A549 (cell line): ENCODE data around the gene JMJD8. TPM values are rescaled to one million over a fixed set of nuclear protein-coding genes. Genes with fewer than 3 reads are reported as not detected.

ENCODE experiments used
- CBX2 ChIP-seq: fragments of 200-600 bp; sonication (generic); IDR thresholded peaks from 2 replicates; pipeline ENCODE4 v1.6.1; 2016; ENCODE audit warnings: low read depth, mild to moderate bottlenecking, borderline replicate concordance
- CEBPB ChIP-seq, 2 experiments: fragments of >200 bp in 1 of 2; sonication (Bioruptor Twin) in 1 of 2; formaldehyde crosslinking in 1 of 2; IDR thresholded peaks; 2 replicates each; pipeline ENCODE4 v1.6.1; 2012 to 2016
- CHD2 ChIP-seq: fragments of 150-350 bp; IDR thresholded peaks from 2 replicates; pipeline ENCODE4 v1.6.1; 2014; ENCODE audit warnings: low read length; ENCODE audit not compliant: partially characterized antibody
- EHMT2 ChIP-seq: fragments of 200-600 bp; sonication (generic); IDR thresholded peaks from 2 replicates; pipeline ENCODE4 v1.6.1; 2016; ENCODE audit warnings: antibody characterized with exemption, low read depth, mild to moderate bottlenecking, moderate library complexity
- EP300 ChIP-seq, 2 experiments: fragments of >200 bp; sonication (Bioruptor Twin); formaldehyde crosslinking; IDR thresholded peaks; 2 replicates in 1 of 2; 3 replicates in 1 of 2; pipeline ENCODE4 v1.6.1; 2016 to 2017
- ESRRA ChIP-seq: fragments of 150-350 bp; IDR thresholded peaks from 2 replicates; pipeline ENCODE4 v1.6.1; 2014; ENCODE audit warnings: mild to moderate bottlenecking, low read length, borderline replicate concordance
- HEYL ChIP-seq: fragments of 250-450 bp; sonication (Bioruptor Pico); IDR thresholded peaks from 2 replicates; pipeline ENCODE4 v1.8.0; 2021; ENCODE audit warnings: mild to moderate bottlenecking, moderate library complexity
- HOXB13 ChIP-seq: fragments of 250-450 bp; sonication (Bioruptor Pico); IDR thresholded peaks from 2 replicates; pipeline ENCODE4 v1.5.0; 2020; ENCODE audit warnings: low read depth, mild to moderate bottlenecking, moderate library complexity
- HOXB5 ChIP-seq: fragments of 250-450 bp; sonication (Bioruptor Pico); IDR thresholded peaks from 2 replicates; pipeline ENCODE4 v1.5.0; 2020; ENCODE audit warnings: mild to moderate bottlenecking, moderate library complexity
- JUN ChIP-seq, 2 experiments: fragments of >200 bp; sonication (Bioruptor Twin); formaldehyde crosslinking; IDR thresholded peaks; 2 replicates in 1 of 2; 3 replicates in 1 of 2; pipeline ENCODE4 v1.6.1; 2016 to 2017
- JUNB ChIP-seq: fragments of >200 bp; sonication (Bioruptor Twin); formaldehyde crosslinking; IDR thresholded peaks from 2 replicates; pipeline ENCODE4 v1.6.1; 2016
- MAFK ChIP-seq: fragments of 450-650 bp; IDR thresholded peaks from 2 replicates; pipeline ENCODE4 v1.6.1; 2014; ENCODE audit not compliant: partially characterized antibody
- MYC ChIP-seq: IDR thresholded peaks from 2 replicates; pipeline ENCODE4 v1.6.1; 2012; ENCODE audit warnings: mild to moderate bottlenecking, inconsistent platforms, low read length, improper control_type of control experiment, borderline replicate concordance
- NPAS2 ChIP-seq: fragments of 250-450 bp; sonication (Bioruptor Pico); IDR thresholded peaks from 2 replicates; pipeline ENCODE4 v1.8.0; 2022; ENCODE audit warnings: mild to moderate bottlenecking, moderate library complexity, borderline replicate concordance
- NR3C1 ChIP-seq: fragments of >200 bp; sonication (Bioruptor Twin); formaldehyde crosslinking; IDR thresholded peaks from 3 replicates; pipeline ENCODE4 v1.6.1; 2017
- PHF8 ChIP-seq: fragments of 200-600 bp; sonication (generic); IDR thresholded peaks from 2 replicates; pipeline ENCODE4 v1.6.1; 2016; ENCODE audit warnings: low read depth, mild to moderate bottlenecking, antibody characterized with exemption, moderate library complexity, borderline replicate concordance
- RAD21 ChIP-seq, 2 experiments: fragments of >200 bp in 1 of 2; sonication (Bioruptor Twin) in 1 of 2; formaldehyde crosslinking in 1 of 2; IDR thresholded peaks in 1 of 2; conservative IDR thresholded peaks in 1 of 2; 2 replicates in 1 of 2; 3 replicates in 1 of 2; pipeline ENCODE4 v1.6.1; 2012 to 2018; ENCODE audit warnings: inconsistent platforms in 1 of 2
- RCOR1 ChIP-seq: fragments of 150-350 bp; IDR thresholded peaks from 2 replicates; pipeline ENCODE4 v1.6.1; 2014; ENCODE audit warnings: antibody characterized with exemption, low read length, low read depth
- RNF2 ChIP-seq: fragments of 200-600 bp; sonication (generic); IDR thresholded peaks from 2 replicates; pipeline ENCODE4 v1.6.1; 2016; ENCODE audit warnings: low read depth, mild to moderate bottlenecking, antibody characterized with exemption, moderate library complexity, borderline replicate concordance
- SMC3 ChIP-seq: fragments of >200 bp; sonication (Bioruptor Twin); formaldehyde crosslinking; IDR thresholded peaks from 3 replicates; pipeline ENCODE4 v1.6.1; 2018; ENCODE audit warnings: inconsistent platforms
- SREBF2 ChIP-seq: fragments of 450-650 bp; IDR thresholded peaks from 2 replicates; pipeline ENCODE4 v1.6.1; 2014; ENCODE audit warnings: mild to moderate bottlenecking, moderate library complexity
- TFCP2L1 ChIP-seq: fragments of 250-450 bp; sonication (Bioruptor Pico); IDR thresholded peaks from 2 replicates; pipeline ENCODE4 v1.5.0; 2021; ENCODE audit warnings: mild to moderate bottlenecking
- TP53 ChIP-seq: fragments of 250-450 bp; sonication (Bioruptor Pico); IDR thresholded peaks from 2 replicates; pipeline ENCODE4 v1.5.0; 2021; ENCODE audit warnings: mild to moderate bottlenecking, moderate library complexity
- ZSCAN20 ChIP-seq: fragments of 250-450 bp; sonication (Bioruptor Pico); IDR thresholded peaks from 2 replicates; pipeline ENCODE4 v1.8.0; 2022; ENCODE audit warnings: mild to moderate bottlenecking, moderate library complexity
- polyA plus RNA-seq, 4 experiments: library from polyadenylated mRNA; depleted of rRNA in 3 of 4; stranded (reverse); fragments of >200 nt; fragmentation: RNase III in 1 of 4; extraction: RNeasy Plus Mini Kit Qiagen cat#74134 plus additional on column Dnase treatment in 1 of 4; gene quantifications; 2 replicates in 3 of 4; 3 replicates in 1 of 4; pipeline ENCODE4 v1.2.3, GENCODE V29; 2011 to 2017
- TF ChIP-seq, protein P1 (sequence below): fragments of 200-600 bp; sonication (generic); IDR thresholded peaks from 2 replicates; pipeline ENCODE4 v1.6.1; 2016; ENCODE audit warnings: antibody characterized with exemption, mild to moderate bottlenecking, moderate library complexity
- TF ChIP-seq, protein P2 (sequence below): IDR thresholded peaks from 2 replicates; pipeline ENCODE4 v1.6.1; 2012; ENCODE audit warnings: low read depth, borderline replicate concordance
- TF ChIP-seq, protein P3 (sequence below): fragments of 250-450 bp; sonication (Bioruptor Pico); IDR thresholded peaks from 2 replicates; pipeline ENCODE4 v1.5.0; 2020; ENCODE audit warnings: low read depth, mild to moderate bottlenecking, moderate library complexity
- TF ChIP-seq, protein P4 (sequence below): fragments of >200 bp; sonication (Bioruptor Twin); formaldehyde crosslinking; IDR thresholded peaks from 2 replicates; pipeline ENCODE4 v1.6.1; 2016
- TF ChIP-seq, protein P5 (sequence below): fragments of >200 bp; sonication (Bioruptor Twin); formaldehyde crosslinking; IDR thresholded peaks from 3 replicates; pipeline ENCODE4 v1.5.1; 2016
- TF ChIP-seq, protein P6 (sequence below): IDR thresholded peaks from 2 replicates; pipeline ENCODE4 v1.6.1; 2012
- TF ChIP-seq, protein P7 (sequence below): fragments of 450-650 bp; IDR thresholded peaks from 2 replicates; pipeline ENCODE4 v1.6.1; 2014; ENCODE audit warnings: antibody characterized with exemption

JMJD8 gene
- polyA plus RNA-seq, 2 of the 4 experiments (the other 2 are of a cell fraction), result 37.5 to 72.6 TPM

DNA sequence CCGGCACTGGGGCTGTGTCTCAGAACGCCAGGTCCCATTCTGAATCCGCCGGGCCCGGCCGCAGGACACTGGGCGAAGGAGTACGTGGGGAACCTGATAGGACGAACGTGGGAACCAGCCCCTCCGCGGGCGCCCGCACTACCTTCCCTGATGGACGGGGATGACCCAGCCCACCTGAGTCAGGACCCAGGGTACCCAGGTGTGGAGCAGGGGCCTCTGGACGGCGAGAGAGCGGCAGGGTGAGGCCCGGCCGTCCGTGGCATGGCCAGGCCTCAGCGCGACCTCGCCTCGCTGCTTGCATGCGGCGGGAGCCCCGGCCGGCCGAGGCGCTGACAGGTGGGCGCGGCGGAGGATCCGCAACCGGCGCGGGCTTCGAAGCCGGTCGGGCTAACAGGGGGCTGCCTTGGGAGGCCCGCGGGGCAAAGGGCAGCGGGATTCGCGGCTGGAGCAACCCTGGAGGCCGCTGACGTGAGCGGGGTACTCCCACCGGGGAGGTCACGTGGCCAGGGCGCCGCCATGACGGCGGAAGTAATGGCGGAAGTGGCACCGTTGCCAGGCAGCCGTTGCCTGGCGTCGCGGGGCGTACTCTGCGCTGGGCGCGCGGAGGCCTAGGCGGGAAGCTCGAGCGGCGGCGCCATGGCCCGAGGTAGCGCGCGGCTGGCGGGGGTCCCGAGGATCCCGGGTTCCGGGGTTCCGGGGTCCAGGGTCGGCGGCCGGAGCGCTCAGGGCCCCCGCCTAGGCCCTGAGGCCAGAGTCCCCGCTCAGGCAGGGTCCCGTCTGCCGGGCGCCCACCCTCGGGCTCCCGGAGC is 35.1 kb downstream of the JMJD8 start, which contains the start of gene WDR90 (continued):
- TF ChIP-seq, protein P1, sequence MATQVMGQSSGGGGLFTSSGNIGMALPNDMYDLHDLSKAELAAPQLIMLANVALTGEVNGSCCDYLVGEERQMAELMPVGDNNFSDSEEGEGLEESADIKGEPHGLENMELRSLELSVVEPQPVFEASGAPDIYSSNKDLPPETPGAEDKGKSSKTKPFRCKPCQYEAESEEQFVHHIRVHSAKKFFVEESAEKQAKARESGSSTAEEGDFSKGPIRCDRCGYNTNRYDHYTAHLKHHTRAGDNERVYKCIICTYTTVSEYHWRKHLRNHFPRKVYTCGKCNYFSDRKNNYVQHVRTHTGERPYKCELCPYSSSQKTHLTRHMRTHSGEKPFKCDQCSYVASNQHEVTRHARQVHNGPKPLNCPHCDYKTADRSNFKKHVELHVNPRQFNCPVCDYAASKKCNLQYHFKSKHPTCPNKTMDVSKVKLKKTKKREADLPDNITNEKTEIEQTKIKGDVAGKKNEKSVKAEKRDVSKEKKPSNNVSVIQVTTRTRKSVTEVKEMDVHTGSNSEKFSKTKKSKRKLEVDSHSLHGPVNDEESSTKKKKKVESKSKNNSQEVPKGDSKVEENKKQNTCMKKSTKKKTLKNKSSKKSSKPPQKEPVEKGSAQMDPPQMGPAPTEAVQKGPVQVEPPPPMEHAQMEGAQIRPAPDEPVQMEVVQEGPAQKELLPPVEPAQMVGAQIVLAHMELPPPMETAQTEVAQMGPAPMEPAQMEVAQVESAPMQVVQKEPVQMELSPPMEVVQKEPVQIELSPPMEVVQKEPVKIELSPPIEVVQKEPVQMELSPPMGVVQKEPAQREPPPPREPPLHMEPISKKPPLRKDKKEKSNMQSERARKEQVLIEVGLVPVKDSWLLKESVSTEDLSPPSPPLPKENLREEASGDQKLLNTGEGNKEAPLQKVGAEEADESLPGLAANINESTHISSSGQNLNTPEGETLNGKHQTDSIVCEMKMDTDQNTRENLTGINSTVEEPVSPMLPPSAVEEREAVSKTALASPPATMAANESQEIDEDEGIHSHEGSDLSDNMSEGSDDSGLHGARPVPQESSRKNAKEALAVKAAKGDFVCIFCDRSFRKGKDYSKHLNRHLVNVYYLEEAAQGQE, result 0 out of 2 replicates have a peak, but pooled peaks have one; percentile 13
- TF ChIP-seq ESRRA, result no peak
- peak; percentile 58; the same call in 1 of the 2 replicates for TF ChIP-seq TFCP2L1 (CRISPR knock-in tag)
- TF ChIP-seq, protein P2, sequence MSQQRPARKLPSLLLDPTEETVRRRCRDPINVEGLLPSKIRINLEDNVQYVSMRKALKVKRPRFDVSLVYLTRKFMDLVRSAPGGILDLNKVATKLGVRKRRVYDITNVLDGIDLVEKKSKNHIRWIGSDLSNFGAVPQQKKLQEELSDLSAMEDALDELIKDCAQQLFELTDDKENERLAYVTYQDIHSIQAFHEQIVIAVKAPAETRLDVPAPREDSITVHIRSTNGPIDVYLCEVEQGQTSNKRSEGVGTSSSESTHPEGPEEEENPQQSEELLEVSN, result peak; percentile 95
- TF ChIP-seq MAFK, result no peak
- TF ChIP-seq RAD21 (conservative IDR thresholded peaks at IDR 0.05 in 1 of 2, IDR thresholded peaks at IDR 0.05 in 1 of 2), result no peak
- TF ChIP-seq, protein P3, sequence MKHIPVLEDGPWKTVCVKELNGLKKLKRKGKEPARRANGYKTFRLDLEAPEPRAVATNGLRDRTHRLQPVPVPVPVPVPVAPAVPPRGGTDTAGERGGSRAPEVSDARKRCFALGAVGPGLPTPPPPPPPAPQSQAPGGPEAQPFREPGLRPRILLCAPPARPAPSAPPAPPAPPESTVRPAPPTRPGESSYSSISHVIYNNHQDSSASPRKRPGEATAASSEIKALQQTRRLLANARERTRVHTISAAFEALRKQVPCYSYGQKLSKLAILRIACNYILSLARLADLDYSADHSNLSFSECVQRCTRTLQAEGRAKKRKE, result peak; percentile 94
- TF ChIP-seq EHMT2, result no peak
- no peak for TF ChIP-seq RCOR1
- no peak for TF ChIP-seq EP300 (IDR thresholded peaks at IDR 0.05)
- TF ChIP-seq, protein P4, sequence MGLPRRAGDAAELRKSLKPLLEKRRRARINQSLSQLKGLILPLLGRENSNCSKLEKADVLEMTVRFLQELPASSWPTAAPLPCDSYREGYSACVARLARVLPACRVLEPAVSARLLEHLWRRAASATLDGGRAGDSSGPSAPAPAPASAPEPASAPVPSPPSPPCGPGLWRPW, result no peak
- TF ChIP-seq HEYL (CRISPR knock-in tag), result peak; percentile 82
- TF ChIP-seq MYC, result no peak
- TF ChIP-seq, protein P5, sequence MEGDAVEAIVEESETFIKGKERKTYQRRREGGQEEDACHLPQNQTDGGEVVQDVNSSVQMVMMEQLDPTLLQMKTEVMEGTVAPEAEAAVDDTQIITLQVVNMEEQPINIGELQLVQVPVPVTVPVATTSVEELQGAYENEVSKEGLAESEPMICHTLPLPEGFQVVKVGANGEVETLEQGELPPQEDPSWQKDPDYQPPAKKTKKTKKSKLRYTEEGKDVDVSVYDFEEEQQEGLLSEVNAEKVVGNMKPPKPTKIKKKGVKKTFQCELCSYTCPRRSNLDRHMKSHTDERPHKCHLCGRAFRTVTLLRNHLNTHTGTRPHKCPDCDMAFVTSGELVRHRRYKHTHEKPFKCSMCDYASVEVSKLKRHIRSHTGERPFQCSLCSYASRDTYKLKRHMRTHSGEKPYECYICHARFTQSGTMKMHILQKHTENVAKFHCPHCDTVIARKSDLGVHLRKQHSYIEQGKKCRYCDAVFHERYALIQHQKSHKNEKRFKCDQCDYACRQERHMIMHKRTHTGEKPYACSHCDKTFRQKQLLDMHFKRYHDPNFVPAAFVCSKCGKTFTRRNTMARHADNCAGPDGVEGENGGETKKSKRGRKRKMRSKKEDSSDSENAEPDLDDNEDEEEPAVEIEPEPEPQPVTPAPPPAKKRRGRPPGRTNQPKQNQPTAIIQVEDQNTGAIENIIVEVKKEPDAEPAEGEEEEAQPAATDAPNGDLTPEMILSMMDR, result no peak
- TF ChIP-seq, protein P6, sequence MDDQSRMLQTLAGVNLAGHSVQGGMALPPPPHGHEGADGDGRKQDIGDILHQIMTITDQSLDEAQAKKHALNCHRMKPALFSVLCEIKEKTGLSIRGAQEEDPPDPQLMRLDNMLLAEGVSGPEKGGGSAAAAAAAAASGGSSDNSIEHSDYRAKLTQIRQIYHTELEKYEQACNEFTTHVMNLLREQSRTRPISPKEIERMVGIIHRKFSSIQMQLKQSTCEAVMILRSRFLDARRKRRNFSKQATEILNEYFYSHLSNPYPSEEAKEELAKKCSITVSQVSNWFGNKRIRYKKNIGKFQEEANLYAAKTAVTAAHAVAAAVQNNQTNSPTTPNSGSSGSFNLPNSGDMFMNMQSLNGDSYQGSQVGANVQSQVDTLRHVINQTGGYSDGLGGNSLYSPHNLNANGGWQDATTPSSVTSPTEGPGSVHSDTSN, result peak; percentile 72
- TF ChIP-seq CEBPB (IDR thresholded peaks at IDR 0.05), result no peak
- TF ChIP-seq SMC3, result no peak
- TF ChIP-seq JUNB, result no peak
- peak in 1 of 2 experiments; percentile 78; a peak in 3 of 5 replicates for TF ChIP-seq JUN (IDR thresholded peaks at IDR 0.05)
- no peak for TF ChIP-seq NR3C1
- TF ChIP-seq SREBF2, result no peak
- TF ChIP-seq HOXB13, result peak; percentile 97
- TF ChIP-seq PHF8, result peak; percentile 59
- TF ChIP-seq TP53 (CRISPR knock-in tag), result peak; percentile 96
- TF ChIP-seq, protein P7, sequence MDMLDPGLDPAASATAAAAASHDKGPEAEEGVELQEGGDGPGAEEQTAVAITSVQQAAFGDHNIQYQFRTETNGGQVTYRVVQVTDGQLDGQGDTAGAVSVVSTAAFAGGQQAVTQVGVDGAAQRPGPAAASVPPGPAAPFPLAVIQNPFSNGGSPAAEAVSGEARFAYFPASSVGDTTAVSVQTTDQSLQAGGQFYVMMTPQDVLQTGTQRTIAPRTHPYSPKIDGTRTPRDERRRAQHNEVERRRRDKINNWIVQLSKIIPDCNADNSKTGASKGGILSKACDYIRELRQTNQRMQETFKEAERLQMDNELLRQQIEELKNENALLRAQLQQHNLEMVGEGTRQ, result peak; percentile 96
- peak; percentile 92 for TF ChIP-seq RNF2
- 0 out of 2 replicates have a peak, but pooled peaks have one; percentile 45 for TF ChIP-seq ZSCAN20 (CRISPR knock-in tag)
- peak; percentile 43; the same call in 1 of the 2 replicates for TF ChIP-seq NPAS2 (CRISPR knock-in tag)
- TF ChIP-seq CBX2, result no peak
- peak; percentile 96 for TF ChIP-seq HOXB5
- TF ChIP-seq CHD2, result no peak
